H9 (cell line): ENCODE measurements around the gene HTR3A. TPM values are rescaled to one million over a fixed set of nuclear protein-coding genes. Genes with fewer than 3 reads are reported as not detected.

Experiments
- DNase-seq: peaks from one replicate; pipeline ENCODE4 v3.0.0-alpha.2; 2017
- H2AFZ ChIP-seq: one replicate; pipeline ENCODE4 v1.6.1; 2013; ENCODE audit warnings: mild to moderate bottlenecking, low read length, control low read depth, moderate library complexity
- H2AK5ac ChIP-seq: 2 replicates; pipeline ENCODE4 v1.6.1; 2013; ENCODE audit warnings: low read length, control low read depth, mixed read lengths; ENCODE audit not compliant: insufficient read length
- H2BK120ac ChIP-seq: one replicate; pipeline ENCODE4 v1.6.1; 2013; ENCODE audit warnings: low read depth, mild to moderate bottlenecking, low read length, control low read depth, inconsistent platforms; ENCODE audit not compliant: poor library complexity, severe bottlenecking
- H2BK12ac ChIP-seq: 2 replicates; pipeline ENCODE4 v1.6.1; 2013; ENCODE audit warnings: low read length, control low read depth, mixed read lengths, low read depth; ENCODE audit not compliant: insufficient read length
- H2BK15ac ChIP-seq: 2 replicates; pipeline ENCODE4 v1.6.1; 2013; ENCODE audit warnings: low read depth, low read length, control low read depth
- H2BK20ac ChIP-seq: one replicate; pipeline ENCODE4 v1.6.1; 2013; ENCODE audit warnings: low read depth, mild to moderate bottlenecking, low read length, control low read depth, inconsistent platforms; ENCODE audit not compliant: poor library complexity, severe bottlenecking
- H2BK5ac ChIP-seq: 2 replicates; pipeline ENCODE4 v1.6.1; 2013; ENCODE audit warnings: low read length, control low read depth, mixed read lengths; ENCODE audit not compliant: insufficient read length
- H3K14ac ChIP-seq: 2 replicates; pipeline ENCODE4 v1.6.1; 2013; ENCODE audit warnings: low read length, control low read depth; ENCODE audit not compliant: insufficient read depth
- H3K18ac ChIP-seq: 2 replicates; pipeline ENCODE4 v1.6.1; 2013; ENCODE audit warnings: low read depth, mild to moderate bottlenecking, mixed read lengths, low read length, control low read depth; ENCODE audit not compliant: insufficient read length
- H3K23ac ChIP-seq: 2 replicates; pipeline ENCODE4 v1.6.1; 2013; ENCODE audit warnings: low read length, control low read depth, mixed read lengths, low read depth; ENCODE audit not compliant: insufficient read length
- H3K23me2 ChIP-seq: 2 replicates; pipeline ENCODE4 v1.6.1; 2013; ENCODE audit warnings: low read depth, mild to moderate bottlenecking, mixed read lengths, low read length, control low read depth; ENCODE audit not compliant: insufficient read length, poor library complexity, severe bottlenecking
- H3K27ac ChIP-seq: 2 replicates; pipeline ENCODE4 v1.5.1; 2013; ENCODE audit warnings: low read length, control low read depth, mixed read lengths, low read depth; ENCODE audit not compliant: insufficient read length
- H3K27me3 ChIP-seq: 2 replicates; pipeline ENCODE4 v1.6.1; 2013; ENCODE audit warnings: low read length, control low read depth, inconsistent platforms; ENCODE audit not compliant: insufficient read depth
- H3K4ac ChIP-seq: 2 replicates; pipeline ENCODE4 v1.6.1; 2013; ENCODE audit warnings: low read depth, mild to moderate bottlenecking, control low read depth, inconsistent platforms, low read length, moderate library complexity
- H3K4me1 ChIP-seq: 2 replicates; pipeline ENCODE4 v1.6.1; 2013; ENCODE audit warnings: low read length, control low read depth, inconsistent platforms; ENCODE audit not compliant: insufficient read depth
- H3K4me2 ChIP-seq: 2 replicates; pipeline ENCODE4 v1.6.1; 2013; ENCODE audit warnings: low read length, control low read depth, mixed read lengths; ENCODE audit not compliant: insufficient read length, insufficient read depth
- H3K56ac ChIP-seq: 2 replicates; pipeline ENCODE4 v1.6.1; 2013; ENCODE audit warnings: low read depth, mild to moderate bottlenecking, mixed read lengths, low read length, control low read depth; ENCODE audit not compliant: insufficient read length
- H3K79me1 ChIP-seq: 2 replicates; pipeline ENCODE4 v1.6.1; 2013; ENCODE audit warnings: low read depth, mild to moderate bottlenecking, moderate library complexity, low read length, control low read depth, inconsistent platforms; ENCODE audit not compliant: insufficient read depth, poor library complexity, severe bottlenecking
- H3K79me2 ChIP-seq: 2 replicates; pipeline ENCODE4 v1.6.1; 2013; ENCODE audit warnings: low read length, control low read depth, inconsistent platforms; ENCODE audit not compliant: insufficient read depth
- H3K9ac ChIP-seq: 2 replicates; pipeline ENCODE4 v1.6.1; 2013; ENCODE audit warnings: low read length, control low read depth, mixed read lengths; ENCODE audit not compliant: insufficient read length; ENCODE audit errors: extremely low read depth
- H3K9me3 ChIP-seq: one replicate; pipeline ENCODE4 v1.6.1; 2013; ENCODE audit warnings: low read depth, low read length, inconsistent platforms; ENCODE audit not compliant: control insufficient read depth
- H3T11ph ChIP-seq: one replicate; pipeline ENCODE4 v1.6.1; 2013; ENCODE audit warnings: mild to moderate bottlenecking, low read length, control low read depth, inconsistent platforms
- H4K20me1 ChIP-seq: one replicate; pipeline ENCODE4 v1.6.1; 2013; ENCODE audit not compliant: control insufficient read depth, insufficient read length, insufficient read depth
- H4K5ac ChIP-seq: 2 replicates; pipeline ENCODE4 v1.6.1; 2013; ENCODE audit warnings: low read depth, mild to moderate bottlenecking, mixed read lengths, low read length, control low read depth; ENCODE audit not compliant: insufficient read length
- H4K8ac ChIP-seq: replicated peaks from 2 replicates; pipeline ENCODE4 v1.6.1; 2013; ENCODE audit warnings: low read length, control low read depth, mixed read lengths, low read depth; ENCODE audit not compliant: insufficient read length
- H4K91ac ChIP-seq: 2 replicates; pipeline ENCODE4 v1.6.1; 2013; ENCODE audit warnings: low read depth, mild to moderate bottlenecking, moderate library complexity, mixed read lengths, low read length, control low read depth; ENCODE audit not compliant: insufficient read length
- H3K27ac Mint-ChIP-seq, 3 experiments: 2 replicates in 2 of 3; 3 replicates in 1 of 3; pipeline ENCODE4 v1.8.0; 2020 to 2021; ENCODE audit warnings: mixed read lengths in 3 of 3, mild to moderate bottlenecking in 1 of 3, moderate library complexity in 1 of 3
- H3K27me3 Mint-ChIP-seq: 2 replicates; pipeline ENCODE4 v1.8.0; 2021; ENCODE audit warnings: low read depth, mild to moderate bottlenecking, moderate library complexity, mixed read lengths
- H3K36me3 Mint-ChIP-seq, 3 experiments: 2 replicates in 2 of 3; 3 replicates in 1 of 3; pipeline ENCODE4 v1.8.0; 2020 to 2021; ENCODE audit warnings: low read depth in 3 of 3, mixed read lengths in 3 of 3; ENCODE audit not compliant: insufficient read depth in 1 of 3
- H3K4me1 Mint-ChIP-seq, 2 experiments: 2 replicates each; pipeline ENCODE4 v1.8.0; 2020; ENCODE audit warnings: mixed read lengths in 2 of 2
- H3K4me3 Mint-ChIP-seq, 2 experiments: 2 replicates in 1 of 2; 3 replicates in 1 of 2; pipeline ENCODE4 v1.8.0; 2020 to 2021; ENCODE audit warnings: mild to moderate bottlenecking in 2 of 2, mixed read lengths in 2 of 2, moderate library complexity in 1 of 2
- H3K9me3 Mint-ChIP-seq, 2 experiments: 2 replicates in 1 of 2; 3 replicates in 1 of 2; pipeline ENCODE4 v1.8.0; 2020; ENCODE audit warnings: mild to moderate bottlenecking in 2 of 2, mixed read lengths in 2 of 2, moderate library complexity in 1 of 2
- CTCF ChIP-seq: fragments of 200-600 bp; sonication (generic); conservative IDR thresholded peaks from 3 replicates; pipeline ENCODE4 v1.8.0; 2021; ENCODE audit warnings: antibody characterized with exemption, mild to moderate bottlenecking
- WGBS: extraction: QIAGEN DNeasy Blood & Tissue Kit; methylation state at CpG from one replicate; pipeline ENCODE4 v1.1.7; 2013; ENCODE audit warnings: missing lambda C conversion rate, low lambda C conversion rate, mixed read lengths; ENCODE audit not compliant: insufficient read length; ENCODE audit errors: extremely low coverage; 5-methylcytosine and 5-hydroxymethylcytosine counted together
- total RNA-seq: library from RNA; stranded (reverse); gene quantifications from 2 replicates; pipeline ENCODE4 v1.2.1, GENCODE V29; 2021

Gene HTR3A
- total RNA-seq, 1 experiment from 2014 or later, result 4.1 TPM

GRCh38 chr11:114008331-114008730 is 33.4 kb downstream of the HTR3A start:
- no peak for TF ChIP-seq CTCF
- Histone ChIP-seq H2AK5ac (no peak overlapping the region), H3T11ph (no peak overlapping the region), H2BK20ac (no peak overlapping the region), H3K27ac (no peak overlapping the region), H3K14ac (no peak overlapping the region), H2BK12ac (no peak overlapping the region), H3K9ac (no peak overlapping the region), H2BK15ac (no peak overlapping the region), H2AFZ (no peak overlapping the region), H3K23me2 (no peaks in the 10 kb centered on the region), H3K23ac (no peak overlapping the region), H4K20me1 (no peaks in the 10 kb centered on the region), H3K79me1 (no peaks in the 10 kb centered on the region), H3K4me2 (no peak overlapping the region), H2BK5ac (no peak overlapping the region), H3K79me2 (no peaks in the 10 kb centered on the region), H3K4me1 (no peaks in the 10 kb centered on the region), H3K9me3 (no peaks in the 10 kb centered on the region), H2BK120ac (no peak overlapping the region), H4K91ac (no peak overlapping the region), H4K8ac (no peak overlapping the region), H3K56ac (no peak overlapping the region), H3K18ac (no peak overlapping the region), H3K27me3 (no peaks in the 10 kb centered on the region), H4K5ac (no peak overlapping the region), H3K4ac (no peak overlapping the region)
- H3K4me3 Mint-ChIP-seq, result no peak overlapping the region
- WGBS, result no CpG with 5 or more reads among the region's 4 CpGs
- no peak overlapping the region; a peak in 1 of 7 replicates for H3K27ac Mint-ChIP-seq
- no peak for DNase-seq
- H3K27me3 Mint-ChIP-seq, result peaks cover 11% of the 10 kb centered on the region
- H3K4me1 Mint-ChIP-seq, result no peaks in the 10 kb centered on the region
- H3K9me3 Mint-ChIP-seq, result no peaks in the 10 kb centered on the region; a peak in 1 of 5 replicates
- no peaks in the 10 kb centered on the region for H3K36me3 Mint-ChIP-seq
